OCI-LY1 (cell line): ENCODE data around the gene LATS2.

Experiments used
- EZH2 ChIP-seq: fragments of 200-600 bp; sonication (generic), shearing (Covaris generic); IDR thresholded peaks from 2 replicates; pipeline ENCODE4 v1.8.0; 2017; ENCODE audit warnings: borderline replicate concordance, mixed run types, mild to moderate bottlenecking, antibody characterized with exemption, low read length, moderate library complexity, mixed read lengths
- TF ChIP-seq, protein P1 (sequence below): fragments of 200-600 bp; sonication (generic), shearing (Covaris generic); IDR thresholded peaks from 2 replicates; pipeline ENCODE4 v1.5.1; 2017; ENCODE audit warnings: mild to moderate bottlenecking, antibody characterized with exemption, low read length, moderate library complexity, mixed read lengths

DNA sequence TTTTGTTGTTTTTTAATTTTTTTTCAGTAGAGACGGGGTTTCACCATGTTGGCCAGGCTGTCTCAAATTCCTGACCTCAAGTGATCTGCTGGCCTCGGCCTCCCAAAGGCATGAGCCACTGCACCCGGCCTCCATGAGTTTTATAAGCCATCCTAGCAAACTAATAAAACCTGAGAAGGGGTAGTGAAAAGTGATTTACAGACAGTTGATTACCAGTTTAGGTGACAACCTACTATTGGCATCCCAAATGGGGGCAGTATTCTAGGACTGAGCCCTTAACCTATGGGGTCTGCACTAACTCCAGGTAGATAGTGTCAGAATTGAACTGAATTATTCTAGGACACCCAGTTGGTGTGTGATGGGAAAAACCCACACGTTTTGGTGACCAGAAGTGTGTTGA lies 6.5 kb upstream of the LATS2 start:
- TF ChIP-seq, protein P1, sequence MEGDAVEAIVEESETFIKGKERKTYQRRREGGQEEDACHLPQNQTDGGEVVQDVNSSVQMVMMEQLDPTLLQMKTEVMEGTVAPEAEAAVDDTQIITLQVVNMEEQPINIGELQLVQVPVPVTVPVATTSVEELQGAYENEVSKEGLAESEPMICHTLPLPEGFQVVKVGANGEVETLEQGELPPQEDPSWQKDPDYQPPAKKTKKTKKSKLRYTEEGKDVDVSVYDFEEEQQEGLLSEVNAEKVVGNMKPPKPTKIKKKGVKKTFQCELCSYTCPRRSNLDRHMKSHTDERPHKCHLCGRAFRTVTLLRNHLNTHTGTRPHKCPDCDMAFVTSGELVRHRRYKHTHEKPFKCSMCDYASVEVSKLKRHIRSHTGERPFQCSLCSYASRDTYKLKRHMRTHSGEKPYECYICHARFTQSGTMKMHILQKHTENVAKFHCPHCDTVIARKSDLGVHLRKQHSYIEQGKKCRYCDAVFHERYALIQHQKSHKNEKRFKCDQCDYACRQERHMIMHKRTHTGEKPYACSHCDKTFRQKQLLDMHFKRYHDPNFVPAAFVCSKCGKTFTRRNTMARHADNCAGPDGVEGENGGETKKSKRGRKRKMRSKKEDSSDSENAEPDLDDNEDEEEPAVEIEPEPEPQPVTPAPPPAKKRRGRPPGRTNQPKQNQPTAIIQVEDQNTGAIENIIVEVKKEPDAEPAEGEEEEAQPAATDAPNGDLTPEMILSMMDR, result no peak
- TF ChIP-seq EZH2, result no peak
